HepG2 (cell line): ENCODE data around the gene C20orf204. TPM values are rescaled to one million over a fixed set of nuclear protein-coding genes. Genes with fewer than 3 reads are reported as not detected.

Experiments
- ATAC-seq: fragments of 200-7000 bp; cut with Tn5 transposase; 3 replicates; pipeline ENCODE4 v1.9.1; 2020; ENCODE audit warnings: mild to moderate bottlenecking, moderate library complexity
- BruUV-seq: library from RNA; stranded (reverse); fragments of 400-500 nt; replicated peaks from 2 replicates; lab custom pipeline; 2021; lab: Mats Ljungman, UMichigan
- CTCF ChIA-PET: fragments of 300-600 bp; formaldehyde crosslinking; extraction: SDS; loops from one replicate; lab custom pipeline; 2021; ENCODE audit warnings: low total read pairs, inconsistent platforms, low intra/inter-chr PET ratio; lab: Yijun Ruan, JAX
- POLR2A ChIA-PET: fragments of 350-600 bp; sonication (Branson Sonifier 250); formaldehyde crosslinking; loops from one replicate; lab custom pipeline; 2020; ENCODE audit warnings: antibody characterized with exemption, inconsistent platforms; lab: Yijun Ruan, JAX
- DNase-seq: peaks from one replicate; pipeline ENCODE4 v3.0.0-alpha.2; 2015; ENCODE audit warnings: low spot score
- FAIRE-seq: peaks from 3 replicates; lab custom pipeline; 2011; peaks lifted over from hg19 to GRCh38; lab: Jason Lieb, UNC
- H2AFZ ChIP-seq: one replicate; pipeline ENCODE4 v1.6.1; 2011; ENCODE audit warnings: low read length, inconsistent platforms
- H3K27ac ChIP-seq: fragments of 300-600 bp; 3 replicates; pipeline ENCODE4 v1.8.0; 2011; ENCODE audit warnings: mixed run types, mild to moderate bottlenecking, mixed read lengths, low read length, inconsistent platforms; ENCODE audit not compliant: insufficient read depth; ENCODE audit errors: extremely low read length
- H3K27me3 ChIP-seq, 2 experiments: fragments of 200-600 bp in 1 of 2; 2 replicates in 1 of 2; 3 replicates in 1 of 2; pipeline versions ENCODE4 v1.6.0 to v1.8.0; 2011; ENCODE audit warnings: low read length in 2 of 2, mild to moderate bottlenecking in 2 of 2, moderate library complexity in 2 of 2, inconsistent platforms in 1 of 2; ENCODE audit not compliant: insufficient read depth in 2 of 2, control insufficient read depth in 1 of 2
- H3K36me3 ChIP-seq, 2 experiments: fragments of 200-600 bp in 1 of 2; replicated peaks in 1 of 2; 2 replicates in 1 of 2; 3 replicates in 1 of 2; pipeline versions ENCODE4 v1.5.1 to v1.8.0; 2011; ENCODE audit warnings: low read length in 2 of 2, inconsistent platforms in 1 of 2; ENCODE audit not compliant: insufficient read depth in 2 of 2, control insufficient read depth in 1 of 2
- H3K4me1 ChIP-seq: 2 replicates; pipeline ENCODE4 v1.5.1; 2012; ENCODE audit warnings: low read length, inconsistent platforms; ENCODE audit not compliant: insufficient read depth
- H3K4me2 ChIP-seq: 2 replicates; pipeline ENCODE4 v1.6.0; 2011; ENCODE audit warnings: low read depth, low read length, inconsistent platforms
- H3K4me3 ChIP-seq, 3 experiments: fragments of 200-600 bp in 1 of 3; sonication (generic), shearing (Covaris generic) in 1 of 3; replicated peaks in 1 of 3; 2 replicates each; pipeline ENCODE4 v1.5.1; 2011 to 2016; ENCODE audit warnings: low read length in 3 of 3, inconsistent platforms in 2 of 3, low read depth in 2 of 3, mild to moderate bottlenecking in 2 of 3, control low read depth in 1 of 3, mixed read lengths in 1 of 3; ENCODE audit not compliant: insufficient read depth in 1 of 3
- H3K79me2 ChIP-seq: one replicate; pipeline ENCODE4 v1.6.1; 2011; ENCODE audit warnings: low read length, inconsistent platforms; ENCODE audit not compliant: insufficient read depth
- H3K9ac ChIP-seq: 2 replicates; pipeline ENCODE4 v1.6.0; 2011; ENCODE audit warnings: mild to moderate bottlenecking, low read depth, low read length, inconsistent platforms; ENCODE audit not compliant: insufficient read depth
- H3K9me3 ChIP-seq: 2 replicates; pipeline ENCODE4 v1.5.1; 2012; ENCODE audit warnings: mild to moderate bottlenecking, low read length
- H4K20me1 ChIP-seq: 2 replicates; pipeline ENCODE4 v1.6.0; 2011; ENCODE audit warnings: inconsistent platforms, mild to moderate bottlenecking, low read length, moderate library complexity; ENCODE audit not compliant: insufficient read depth
- RBM22 ChIP-seq: fragments of 200-400 bp; formaldehyde crosslinking; optimal IDR thresholded peaks from 2 replicates; pipeline ENCODE3; 2017; ENCODE audit warnings: mild to moderate bottlenecking, low read length, moderate library complexity
- WGBS: methylation state at CpG from one replicate; pipeline ENCODE4 v1.1.6; 2017; ENCODE audit warnings: low lambda C conversion rate; 5-methylcytosine and 5-hydroxymethylcytosine counted together
- in situ Hi-C: cut with HindIII; loops from 2 replicates; pipeline ENCODE4 v1.10.0; 2017; ENCODE audit warnings: low pct_unique_long_range_greater_than_20kb; ENCODE audit not compliant: extremely low pct_ligation_motif_present
- intact Hi-C: fragments of 100-400 bp; cut with micrococcal nuclease; formaldehyde crosslinking; loops from one replicate; pipeline ENCODE4 v1.10.0; 2022; ENCODE audit not compliant: unreplicated experiment
- polyA plus RNA-seq, 8 experiments: library from polyadenylated mRNA; depleted of rRNA in 3 of 8; stranded (reverse) in 7 of 8; unstranded in 1 of 8; fragments of >200 nt; fragmentation: Illumina TruSeq in 4 of 8; extraction: Trizol in 4 of 8; gene quantifications; 2 replicates each; pipeline versions ENCODE4 v1.2.1 to v1.2.3, GENCODE V29; 2011 to 2016; ENCODE audit warnings: low read depth in 4 of 8, missing spikeins in 1 of 8, mixed read lengths in 1 of 8; ENCODE audit not compliant: insufficient read depth in 1 of 8
- total RNA-seq, 5 experiments: library from RNA; depleted of rRNA; stranded (reverse); fragments of >200 nt; fragmentation: Illumina TruSeq; extraction: Trizol; gene quantifications; 2 replicates each; pipeline ENCODE4 v1.2.3, GENCODE V29; 2016; ENCODE audit warnings: low read depth in 1 of 5
- TF ChIP-seq, protein P1 (sequence below): sonication (generic); formaldehyde crosslinking; IDR thresholded peaks from 2 replicates; pipeline ENCODE4 v1.4.0; 2020; ENCODE audit warnings: missing genetic modification reagents, borderline replicate concordance

Gene C20orf204
- total and polyA plus RNA-seq, 2 of the 13 experiments (the other 11 are each of a cell fraction or from before 2014, with no cell fraction given) = 22.1 to 80.0 TPM

DNA sequence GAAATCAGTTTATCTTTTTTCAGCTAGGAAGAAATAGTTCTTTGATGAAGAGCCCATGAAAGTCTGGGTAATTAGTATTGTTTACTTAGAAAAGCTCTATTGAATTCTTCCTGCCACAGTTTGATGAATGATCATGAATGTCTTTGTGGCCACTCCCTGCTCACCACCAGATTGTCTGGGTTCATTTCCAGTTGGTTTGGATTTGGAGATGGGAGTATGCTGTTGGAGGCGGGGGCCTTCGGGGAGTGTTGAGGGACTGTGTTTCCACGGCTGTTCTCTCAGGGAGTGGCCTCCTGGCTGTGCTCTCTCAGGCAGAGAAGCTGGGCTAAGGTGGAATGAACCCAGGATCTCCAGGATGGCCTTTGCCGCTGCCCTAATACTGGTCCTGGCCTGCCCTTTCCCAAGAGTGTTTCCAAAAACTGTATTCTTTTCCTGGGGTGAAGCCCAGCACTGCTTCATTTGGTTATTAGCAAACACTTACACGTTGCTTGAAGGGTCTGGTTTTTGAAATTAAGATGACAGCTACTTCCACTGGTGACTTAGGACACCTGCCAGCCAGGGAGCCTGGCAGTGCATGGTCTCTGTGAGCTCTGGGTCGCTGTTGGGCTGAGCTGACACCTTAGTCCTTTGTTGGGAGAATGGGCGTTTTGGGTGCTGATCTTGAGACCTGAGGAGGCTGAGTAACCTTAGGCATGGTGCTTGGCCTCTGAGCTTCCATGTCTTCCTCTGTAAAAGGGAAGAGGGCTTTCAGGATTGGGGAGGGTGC is 31.8 kb upstream of the C20orf204 start:
- Histone ChIP-seq H3K4me1 (no peaks in the 10 kb centered on the region), H3K4me3 (no peak overlapping the region), H3K9ac (no peak overlapping the region), H3K9me3 (no peaks in the 10 kb centered on the region), H3K36me3 (peaks cover 57 to 82% of the 10 kb centered on the region in 2 experiments), H2AFZ (no peak overlapping the region), H3K4me2 (no peak overlapping the region), H3K27me3 (no peaks in the 10 kb centered on the region), H3K79me2 (peaks cover 9% of the 10 kb centered on the region), H3K27ac (no peak overlapping the region), H4K20me1 (no peaks in the 10 kb centered on the region)
- DNase-seq (no peak), FAIRE-seq (no peak), ATAC-seq (no peak)
- CTCF ChIA-PET = no interaction called here
- BruUV-seq = TSS peak; percentile 36
- intact Hi-C loops = no loop called here
- TF ChIP-seq, protein P1, sequence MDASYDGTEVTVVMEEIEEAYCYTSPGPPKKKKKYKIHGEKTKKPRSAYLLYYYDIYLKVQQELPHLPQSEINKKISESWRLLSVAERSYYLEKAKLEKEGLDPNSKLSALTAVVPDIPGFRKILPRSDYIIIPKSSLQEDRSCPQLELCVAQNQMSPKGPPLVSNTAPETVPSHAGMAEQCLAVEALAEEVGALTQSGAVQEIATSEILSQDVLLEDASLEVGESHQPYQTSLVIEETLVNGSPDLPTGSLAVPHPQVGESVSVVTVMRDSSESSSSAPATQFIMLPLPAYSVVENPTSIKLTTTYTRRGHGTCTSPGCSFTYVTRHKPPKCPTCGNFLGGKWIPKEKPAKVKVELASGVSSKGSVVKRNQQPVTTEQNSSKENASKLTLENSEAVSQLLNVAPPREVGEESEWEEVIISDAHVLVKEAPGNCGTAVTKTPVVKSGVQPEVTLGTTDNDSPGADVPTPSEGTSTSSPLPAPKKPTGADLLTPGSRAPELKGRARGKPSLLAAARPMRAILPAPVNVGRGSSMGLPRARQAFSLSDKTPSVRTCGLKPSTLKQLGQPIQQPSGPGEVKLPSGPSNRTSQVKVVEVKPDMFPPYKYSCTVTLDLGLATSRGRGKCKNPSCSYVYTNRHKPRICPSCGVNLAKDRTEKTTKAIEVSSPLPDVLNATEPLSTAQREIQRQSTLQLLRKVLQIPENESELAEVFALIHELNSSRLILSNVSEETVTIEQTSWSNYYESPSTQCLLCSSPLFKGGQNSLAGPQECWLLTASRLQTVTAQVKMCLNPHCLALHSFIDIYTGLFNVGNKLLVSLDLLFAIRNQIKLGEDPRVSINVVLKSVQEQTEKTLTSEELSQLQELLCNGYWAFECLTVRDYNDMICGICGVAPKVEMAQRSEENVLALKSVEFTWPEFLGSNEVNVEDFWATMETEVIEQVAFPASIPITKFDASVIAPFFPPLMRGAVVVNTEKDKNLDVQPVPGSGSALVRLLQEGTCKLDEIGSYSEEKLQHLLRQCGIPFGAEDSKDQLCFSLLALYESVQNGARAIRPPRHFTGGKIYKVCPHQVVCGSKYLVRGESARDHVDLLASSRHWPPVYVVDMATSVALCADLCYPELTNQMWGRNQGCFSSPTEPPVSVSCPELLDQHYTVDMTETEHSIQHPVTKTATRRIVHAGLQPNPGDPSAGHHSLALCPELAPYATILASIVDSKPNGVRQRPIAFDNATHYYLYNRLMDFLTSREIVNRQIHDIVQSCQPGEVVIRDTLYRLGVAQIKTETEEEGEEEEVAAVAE (CRISPR knock-in tag) = no peak
- peak; percentile 60 for TF ChIP-seq RBM22
- POLR2A ChIA-PET = interaction anchor here (1.0 kb wide), 1 partner anchor 11 kb away, joined by 3 read pairs; no protein-coding TSS in a partner anchor
- in situ Hi-C loops = no loop called here
- 97% methylated on average over 7 of the region's 7 CpGs for WGBS
